ENCODE data around the gene DCDC2C.

DCDC2C gene, protein sequence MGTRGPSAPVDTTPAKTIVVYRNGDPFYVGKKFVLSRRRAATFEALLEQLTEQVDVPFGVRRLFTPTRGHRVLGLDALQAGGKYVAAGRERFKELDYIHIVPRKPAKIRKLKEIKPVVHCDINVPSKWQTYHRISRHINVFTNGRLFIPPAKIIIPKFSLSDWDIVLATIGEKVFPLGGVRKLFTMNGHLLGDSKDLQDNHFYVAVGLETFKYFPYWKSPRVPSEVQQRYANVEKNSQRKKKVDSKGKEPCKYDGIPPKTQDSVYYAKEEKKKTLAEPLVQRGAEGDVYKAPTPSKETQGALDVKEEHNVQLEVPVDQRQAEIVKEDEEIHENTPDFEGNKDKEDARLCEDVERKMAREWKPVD

DNA sequence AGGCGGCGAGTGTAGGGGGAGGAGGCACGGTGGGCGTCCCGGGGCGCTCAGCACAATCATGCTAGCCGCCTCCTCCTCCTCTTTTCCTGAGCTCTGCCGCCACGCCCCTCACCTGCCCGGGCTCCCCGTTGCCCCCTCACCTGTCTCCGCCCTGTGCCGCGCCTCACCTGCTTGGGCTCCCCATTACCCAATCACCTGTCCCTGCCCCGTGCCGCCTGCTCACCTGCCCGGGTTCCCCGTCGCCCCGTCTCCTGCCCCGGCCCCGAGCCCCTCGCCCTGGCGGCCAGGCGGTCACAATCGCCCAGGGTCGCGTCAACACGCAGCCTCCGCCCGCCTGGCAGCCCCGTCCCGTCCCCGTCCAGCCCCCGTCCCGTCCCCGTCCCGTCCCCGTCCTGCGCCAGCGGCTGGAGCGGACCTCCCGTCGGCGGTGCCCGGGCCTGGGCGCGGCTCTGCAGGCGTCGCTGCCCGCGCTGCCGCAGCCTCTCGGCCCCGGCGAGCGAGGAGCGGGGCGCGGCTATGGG lies at the start of gene DCDC2C:
DCDC2C (plus strand) TSS at position 340 of the 521 bp plus-strand sequence; CDS start at position 517, 177 bp downstream.
- no peak within 1 kb of the TSS for H3K27ac ChIP-seq (ENCODE audit: extremely low read depth, low read depth, low read length)
- TF ChIP-seq, protein P1, sequence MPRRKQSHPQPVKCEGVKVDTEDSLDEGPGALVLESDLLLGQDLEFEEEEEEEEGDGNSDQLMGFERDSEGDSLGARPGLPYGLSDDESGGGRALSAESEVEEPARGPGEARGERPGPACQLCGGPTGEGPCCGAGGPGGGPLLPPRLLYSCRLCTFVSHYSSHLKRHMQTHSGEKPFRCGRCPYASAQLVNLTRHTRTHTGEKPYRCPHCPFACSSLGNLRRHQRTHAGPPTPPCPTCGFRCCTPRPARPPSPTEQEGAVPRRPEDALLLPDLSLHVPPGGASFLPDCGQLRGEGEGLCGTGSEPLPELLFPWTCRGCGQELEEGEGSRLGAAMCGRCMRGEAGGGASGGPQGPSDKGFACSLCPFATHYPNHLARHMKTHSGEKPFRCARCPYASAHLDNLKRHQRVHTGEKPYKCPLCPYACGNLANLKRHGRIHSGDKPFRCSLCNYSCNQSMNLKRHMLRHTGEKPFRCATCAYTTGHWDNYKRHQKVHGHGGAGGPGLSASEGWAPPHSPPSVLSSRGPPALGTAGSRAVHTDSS (tag by site-specific recombination; IDR thresholded peaks at IDR 0.05) = no peak
- no peak for TF ChIP-seq ZXDB (tag by site-specific recombination; IDR thresholded peaks at IDR 0.05)
- no peak for TF ChIP-seq ZNF302 (tag by site-specific recombination; IDR thresholded peaks at IDR 0.05; ENCODE audit: low read depth)
- no peak for TF ChIP-seq ZNF426 (tag by site-specific recombination; IDR thresholded peaks at IDR 0.05)
- TF ChIP-seq ZNF529 (tag by site-specific recombination; IDR thresholded peaks at IDR 0.05; ENCODE audit: insufficient replicate concordance) = no peak
- TF ChIP-seq, protein P2, sequence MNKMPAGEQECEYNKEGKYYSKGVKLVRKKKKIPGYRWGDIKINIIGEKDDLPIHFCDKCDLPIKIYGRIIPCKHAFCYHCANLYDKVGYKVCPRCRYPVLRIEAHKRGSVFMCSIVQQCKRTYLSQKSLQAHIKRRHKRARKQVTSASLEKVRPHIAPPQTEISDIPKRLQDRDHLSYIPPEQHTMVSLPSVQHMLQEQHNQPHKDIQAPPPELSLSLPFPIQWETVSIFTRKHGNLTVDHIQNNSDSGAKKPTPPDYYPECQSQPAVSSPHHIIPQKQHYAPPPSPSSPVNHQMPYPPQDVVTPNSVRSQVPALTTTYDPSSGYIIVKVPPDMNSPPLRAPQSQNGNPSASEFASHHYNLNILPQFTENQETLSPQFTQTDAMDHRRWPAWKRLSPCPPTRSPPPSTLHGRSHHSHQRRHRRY (tag by site-specific recombination; IDR thresholded peaks at IDR 0.05) = no peak
- TF ChIP-seq ZNF558 (tag by site-specific recombination; IDR thresholded peaks at IDR 0.05) = no peak
- TF ChIP-seq FEZF1 (tag by site-specific recombination; IDR thresholded peaks at IDR 0.05) = no peak
- TF ChIP-seq, protein P3, sequence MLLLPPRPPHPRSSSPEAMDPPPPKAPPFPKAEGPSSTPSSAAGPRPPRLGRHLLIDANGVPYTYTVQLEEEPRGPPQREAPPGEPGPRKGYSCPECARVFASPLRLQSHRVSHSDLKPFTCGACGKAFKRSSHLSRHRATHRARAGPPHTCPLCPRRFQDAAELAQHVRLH (tag by site-specific recombination; IDR thresholded peaks at IDR 0.05) = no peak
- no peak for TF ChIP-seq ZFP3 (tag by site-specific recombination; IDR thresholded peaks at IDR 0.05; ENCODE audit: low read depth)
- TF ChIP-seq SALL2 (tag by site-specific recombination; IDR thresholded peaks at IDR 0.05; ENCODE audit: borderline replicate concordance) = no peak
- no peak for TF ChIP-seq ZNF48 (tag by site-specific recombination; IDR thresholded peaks at IDR 0.05)
- no peak for TF ChIP-seq ZNF2 (tag by site-specific recombination; IDR thresholded peaks at IDR 0.05)
- no peak for TF ChIP-seq ZSCAN16 (tag by site-specific recombination; IDR thresholded peaks at IDR 0.05)
- TF ChIP-seq, protein P4, sequence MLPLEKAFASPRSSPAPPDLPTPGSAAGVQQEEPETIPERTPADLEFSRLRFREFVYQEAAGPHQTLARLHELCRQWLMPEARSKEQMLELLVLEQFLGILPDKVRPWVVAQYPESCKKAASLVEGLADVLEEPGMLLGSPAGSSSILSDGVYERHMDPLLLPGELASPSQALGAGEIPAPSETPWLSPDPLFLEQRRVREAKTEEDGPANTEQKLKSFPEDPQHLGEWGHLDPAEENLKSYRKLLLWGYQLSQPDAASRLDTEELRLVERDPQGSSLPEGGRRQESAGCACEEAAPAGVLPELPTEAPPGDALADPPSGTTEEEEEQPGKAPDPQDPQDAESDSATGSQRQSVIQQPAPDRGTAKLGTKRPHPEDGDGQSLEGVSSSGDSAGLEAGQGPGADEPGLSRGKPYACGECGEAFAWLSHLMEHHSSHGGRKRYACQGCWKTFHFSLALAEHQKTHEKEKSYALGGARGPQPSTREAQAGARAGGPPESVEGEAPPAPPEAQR (tag by site-specific recombination; IDR thresholded peaks at IDR 0.05) = no peak
- no peak for TF ChIP-seq ZNF10 (tag by site-specific recombination; IDR thresholded peaks at IDR 0.05)
- no peaks in the 10 kb centered on the region for H3K4me1 ChIP-seq (ENCODE audit: control insufficient read depth, insufficient read depth, low read length)
- no peaks in the 10 kb centered on the region for H3K9me3 ChIP-seq (ENCODE audit: control insufficient read depth, insufficient read depth, low read depth, low read length)
- ChIA-PET CTCF (no interaction called here), POLR2A (no interaction called here)
- H3K36me3 ChIP-seq (ENCODE audit: control insufficient read depth in 2 of 2, insufficient read depth in 1 of 2, low read length in 2 of 2) = no peaks in the 10 kb centered on the region
- no peak within 1 kb of the TSS for H3K4me3 ChIP-seq (ENCODE audit: low read depth, low read length)

DNA sequence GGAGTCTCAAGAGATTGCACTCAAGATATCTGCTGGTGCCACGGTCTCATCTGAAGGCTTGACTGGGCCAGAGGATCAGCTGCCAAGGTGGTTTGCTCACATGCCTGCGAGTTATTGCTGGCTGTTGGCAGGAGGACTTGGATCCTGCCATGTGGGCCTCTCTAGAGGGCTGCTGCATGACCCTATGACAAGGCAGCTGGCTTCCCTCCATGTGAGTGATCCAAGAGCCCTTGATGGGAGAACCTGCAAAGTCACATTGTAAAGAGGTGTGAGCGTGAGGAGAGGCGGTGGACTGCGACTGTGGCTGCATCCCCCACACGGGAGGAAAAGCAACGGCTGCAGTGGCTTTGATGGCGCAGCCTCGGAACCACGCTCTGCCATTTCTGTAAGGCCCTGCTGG lies 49.4 kb upstream of the DCDC2C start:
- Histone ChIP-seq H3K4me3 (ENCODE audit: low read depth, low read length) (no peak overlapping the region), H3K36me3 (ENCODE audit: control insufficient read depth in 2 of 2, insufficient read depth in 1 of 2, low read length in 2 of 2) (no peaks in the 10 kb centered on the region), H3K4me1 (ENCODE audit: control insufficient read depth, insufficient read depth, low read length) (no peaks in the 10 kb centered on the region), H3K9me3 (ENCODE audit: control insufficient read depth, insufficient read depth, low read depth, low read length) (no peaks in the 10 kb centered on the region), H3K27ac (ENCODE audit: extremely low read depth, low read depth, low read length) (no peak overlapping the region)
- TF ChIP-seq ZNF776 (tag by site-specific recombination; IDR thresholded peaks at IDR 0.05; ENCODE audit: borderline replicate concordance) (no peak), YY2 (tag by site-specific recombination; IDR thresholded peaks at IDR 0.05) (no peak), ZNF114 (tag by site-specific recombination; IDR thresholded peaks at IDR 0.05) (no peak)
- TF ChIP-seq, protein P5, sequence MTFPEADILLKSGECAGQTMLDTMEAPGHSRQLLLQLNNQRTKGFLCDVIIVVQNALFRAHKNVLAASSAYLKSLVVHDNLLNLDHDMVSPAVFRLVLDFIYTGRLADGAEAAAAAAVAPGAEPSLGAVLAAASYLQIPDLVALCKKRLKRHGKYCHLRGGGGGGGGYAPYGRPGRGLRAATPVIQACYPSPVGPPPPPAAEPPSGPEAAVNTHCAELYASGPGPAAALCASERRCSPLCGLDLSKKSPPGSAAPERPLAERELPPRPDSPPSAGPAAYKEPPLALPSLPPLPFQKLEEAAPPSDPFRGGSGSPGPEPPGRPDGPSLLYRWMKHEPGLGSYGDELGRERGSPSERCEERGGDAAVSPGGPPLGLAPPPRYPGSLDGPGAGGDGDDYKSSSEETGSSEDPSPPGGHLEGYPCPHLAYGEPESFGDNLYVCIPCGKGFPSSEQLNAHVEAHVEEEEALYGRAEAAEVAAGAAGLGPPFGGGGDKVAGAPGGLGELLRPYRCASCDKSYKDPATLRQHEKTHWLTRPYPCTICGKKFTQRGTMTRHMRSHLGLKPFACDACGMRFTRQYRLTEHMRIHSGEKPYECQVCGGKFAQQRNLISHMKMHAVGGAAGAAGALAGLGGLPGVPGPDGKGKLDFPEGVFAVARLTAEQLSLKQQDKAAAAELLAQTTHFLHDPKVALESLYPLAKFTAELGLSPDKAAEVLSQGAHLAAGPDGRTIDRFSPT (tag by site-specific recombination; IDR thresholded peaks at IDR 0.05) = no peak
- POLR2A ChIA-PET = no interaction called here
- CTCF ChIA-PET = interaction anchor here (1.4 to 5.8 kb wide), 2 partner anchors 231 to 810 kb away, joined by 8 to 27 read pairs; no protein-coding TSS in a partner anchor

Data from HEK293 (cell line).